Measurements from ENCODE around the gene CLPX.

GRCh38 chr15:65233696-65234095 is 48.6 kb upstream of the CLPX start:
- TF ChIP-seq CTCF (IDR thresholded peaks at IDR 0.05) (no peak), POLR2A (IDR thresholded peaks at IDR 0.05) (no peak), POLR2AphosphoS5 (IDR thresholded peaks at IDR 0.05) (no peak), EP300 (IDR thresholded peaks at IDR 0.05; ENCODE audit: low read depth) (no peak)

Measured in transverse colon (tissue), 4 donors.